Transverse colon (tissue), 4 donors: ENCODE results near the gene BID.

Experiments
- CTCF ChIP-seq, 5 experiments: fragments of 200-600 bp in 3 of 5; fragments of 450-650 bp in 2 of 5; sonication (generic) in 3 of 5; IDR thresholded peaks; 1 replicate in 2 of 5; 2 replicates in 3 of 5; pipeline ENCODE4 v1.5.1; 2016 to 2017; ENCODE audit warnings: antibody characterized with exemption in 5 of 5, inconsistent platforms in 3 of 5, mild to moderate bottlenecking in 2 of 5, moderate library complexity in 1 of 5
- EP300 ChIP-seq: sonication (generic); formaldehyde crosslinking; IDR thresholded peaks from one replicate; pipeline ENCODE4 v1.6.1; 2017; ENCODE audit warnings: antibody characterized with exemption, low read depth
- POLR2A ChIP-seq: fragments of 450-650 bp; IDR thresholded peaks from one replicate; pipeline ENCODE4 v1.6.1; 2016; ENCODE audit warnings: antibody characterized with exemption, mild to moderate bottlenecking, moderate library complexity
- POLR2AphosphoS5 ChIP-seq, 3 donors: sonication (generic); formaldehyde crosslinking; IDR thresholded peaks; one replicate each; pipeline ENCODE4 v1.6.1; 2016; ENCODE audit warnings: antibody characterized with exemption in 3 of 3

GRCh38 chr22:17814084-17814483 is 39.8 kb upstream of the BID start:
- TF ChIP-seq POLR2AphosphoS5 (IDR thresholded peaks at IDR 0.05) (no peak), CTCF (IDR thresholded peaks at IDR 0.05) (no peak), POLR2A (no peak), EP300 (no peak)
